Astrocyte of the spinal cord (primary cell): Measurements from ENCODE around the gene NIF3L1.
A peak's percentile ranks its signal among the peaks of the same experiment; 100 is the strongest.

Experiments
- DNase-seq: peaks from one replicate; pipeline ENCODE4 v3.0.0; 2011; ENCODE audit warnings: low read depth, low spot score
- H3K4me3 ChIP-seq: 2 replicates; pipeline ENCODE4 v1.5.1; 2011; ENCODE audit warnings: low read depth, mild to moderate bottlenecking, low read length, moderate library complexity
- CTCF ChIP-seq: IDR thresholded peaks from 2 replicates; pipeline ENCODE4 v1.5.1; 2012; ENCODE audit warnings: low read depth, mild to moderate bottlenecking, low read length, inconsistent platforms
- in situ Hi-C: cut with HindIII; loops from 2 replicates; pipeline ENCODE4 v1.10.0; 2017; ENCODE audit warnings: low sequenced_read_pairs

Gene NIF3L1

GRCh38 chr2:200939832-200940231, 50.7 kb downstream of the NIF3L1 start:
- TF ChIP-seq CTCF = no peak

GRCh38 chr2:200943527-200944105, 54.4 kb downstream of the NIF3L1 start:
- DNase-seq = no peak
- no peak for TF ChIP-seq CTCF
- no peak overlapping the region for H3K4me3 ChIP-seq
- in situ Hi-C loops = no loop called here

More at GRCh38 chr2:200939832-200940231, 50.7 kb downstream of the NIF3L1 start:
- no peak for DNase-seq
- in situ Hi-C loops = no loop called here
- no peak overlapping the region for H3K4me3 ChIP-seq

- in situ Hi-C loops = no loop called here
- no peak for TF ChIP-seq CTCF
- no peak overlapping the region for H3K4me3 ChIP-seq
- DNase-seq = peak; percentile 93
Measured at GRCh38 chr2:200944467-200945394, 55.6 kb downstream of the NIF3L1 start.

GRCh38 chr2:200945395-200945729, 56.2 kb downstream of the NIF3L1 start:
- DNase-seq = no peak
- H3K4me3 ChIP-seq = no peak overlapping the region
- TF ChIP-seq CTCF = no peak
- in situ Hi-C loops = no loop called here

GRCh38 chr2:200950378-200950777, 61.2 kb downstream of the NIF3L1 start:
- TF ChIP-seq CTCF = no peak
- no peak overlapping the region for H3K4me3 ChIP-seq
- in situ Hi-C loops = no loop called here
- no peak for DNase-seq
